Brain microvascular endothelial cell (primary cell): ENCODE measurements around the gene MOV10L1.

Experiments
- DNase-seq: peaks from one replicate; pipeline ENCODE4 v3.0.0-alpha.2; 2020
- H3K27ac ChIP-seq: fragments of 250-450 bp; sonication (Bioruptor Pico); 2 replicates; pipeline ENCODE4 v1.5.1; 2020; ENCODE audit warnings: mild to moderate bottlenecking, moderate library complexity
- H3K27me3 ChIP-seq: fragments of 250-450 bp; sonication (Bioruptor Pico); replicated peaks from 2 replicates; pipeline ENCODE4 v1.5.1; 2020; ENCODE audit warnings: mild to moderate bottlenecking
- H3K36me3 ChIP-seq: fragments of 250-450 bp; sonication (Bioruptor Pico); replicated peaks from 2 replicates; pipeline ENCODE4 v1.5.1; 2020; ENCODE audit warnings: mild to moderate bottlenecking
- H3K4me3 ChIP-seq: 2 replicates; pipeline ENCODE4 v1.5.1; 2011; ENCODE audit warnings: low read depth, mild to moderate bottlenecking, control low read depth, low read length, moderate library complexity
- in situ Hi-C: cut with HindIII; loops from 2 replicates; pipeline ENCODE4 v1.10.0; 2017; ENCODE audit warnings: low sequenced_read_pairs, low pct_ligation_motif_present
- TF ChIP-seq, protein P1 (sequence below): IDR thresholded peaks from 2 replicates; pipeline ENCODE4 v1.5.1; 2011; ENCODE audit warnings: low read depth, mild to moderate bottlenecking, moderate library complexity, low read length, control low read depth, inconsistent platforms; ENCODE audit errors: missing control alignments

MOV10L1 gene

GRCh38 chr22:50080077-50080465 lies 9.7 kb upstream of the MOV10L1 start:
- Histone ChIP-seq H3K27me3 (peaks cover 4% of the 10 kb centered on the region), H3K36me3 (no peaks in the 10 kb centered on the region), H3K27ac (no peak overlapping the region), H3K4me3 (no peak overlapping the region)
- in situ Hi-C loops, result no loop called here
- TF ChIP-seq, protein P1, sequence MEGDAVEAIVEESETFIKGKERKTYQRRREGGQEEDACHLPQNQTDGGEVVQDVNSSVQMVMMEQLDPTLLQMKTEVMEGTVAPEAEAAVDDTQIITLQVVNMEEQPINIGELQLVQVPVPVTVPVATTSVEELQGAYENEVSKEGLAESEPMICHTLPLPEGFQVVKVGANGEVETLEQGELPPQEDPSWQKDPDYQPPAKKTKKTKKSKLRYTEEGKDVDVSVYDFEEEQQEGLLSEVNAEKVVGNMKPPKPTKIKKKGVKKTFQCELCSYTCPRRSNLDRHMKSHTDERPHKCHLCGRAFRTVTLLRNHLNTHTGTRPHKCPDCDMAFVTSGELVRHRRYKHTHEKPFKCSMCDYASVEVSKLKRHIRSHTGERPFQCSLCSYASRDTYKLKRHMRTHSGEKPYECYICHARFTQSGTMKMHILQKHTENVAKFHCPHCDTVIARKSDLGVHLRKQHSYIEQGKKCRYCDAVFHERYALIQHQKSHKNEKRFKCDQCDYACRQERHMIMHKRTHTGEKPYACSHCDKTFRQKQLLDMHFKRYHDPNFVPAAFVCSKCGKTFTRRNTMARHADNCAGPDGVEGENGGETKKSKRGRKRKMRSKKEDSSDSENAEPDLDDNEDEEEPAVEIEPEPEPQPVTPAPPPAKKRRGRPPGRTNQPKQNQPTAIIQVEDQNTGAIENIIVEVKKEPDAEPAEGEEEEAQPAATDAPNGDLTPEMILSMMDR, result no peak
- DNase-seq, result no peak

DNA sequence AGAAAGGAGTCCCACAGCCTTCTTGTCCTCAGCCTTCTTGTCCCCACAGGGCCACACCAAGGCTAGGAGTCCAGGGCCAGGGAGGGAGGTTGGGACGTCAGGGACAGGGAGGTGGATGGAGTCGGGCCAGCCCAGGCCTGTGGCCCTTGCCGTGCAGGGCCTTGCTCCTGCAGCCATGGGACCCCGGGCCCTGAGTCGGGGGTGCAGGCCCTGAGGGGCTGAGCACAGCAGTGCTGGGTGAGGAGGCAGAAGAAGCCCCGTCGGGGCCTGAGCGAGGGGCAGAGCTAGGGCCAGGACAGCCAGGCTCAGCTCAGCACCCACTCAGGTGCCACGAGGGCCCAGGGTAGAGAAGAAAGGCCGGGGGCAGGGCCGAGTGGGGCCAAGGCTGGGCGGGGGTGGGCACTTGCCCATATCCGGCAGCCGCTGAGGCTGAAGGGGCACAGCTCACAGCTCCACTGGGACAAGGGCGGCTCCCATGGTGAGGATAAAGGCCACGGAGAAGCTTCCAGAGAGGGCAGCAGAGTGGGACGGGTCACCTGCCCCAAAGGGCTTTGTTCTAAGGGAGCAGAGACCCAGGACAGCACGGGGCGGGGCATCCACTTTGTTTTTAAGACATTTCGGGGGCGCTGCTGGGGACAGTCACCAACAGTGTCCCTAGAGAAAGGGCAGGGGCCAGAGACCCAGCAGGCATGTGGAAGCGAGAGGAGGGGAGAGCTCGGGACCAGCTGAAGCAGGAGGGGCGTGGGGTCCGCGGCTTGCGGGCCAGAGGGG lies 8.2 kb upstream of the MOV10L1 start:
- TF ChIP-seq, protein P1, result no peak
- H3K27ac ChIP-seq, result no peak overlapping the region
- H3K4me3 ChIP-seq, result no peak overlapping the region
- peaks cover 4% of the 10 kb centered on the region for H3K27me3 ChIP-seq
- in situ Hi-C loops, result no loop called here
- no peaks in the 10 kb centered on the region for H3K36me3 ChIP-seq
- DNase-seq, result no peak

GRCh38 chr22:50082197-50082715 lies 7.5 kb upstream of the MOV10L1 start:
- Histone ChIP-seq H3K36me3 (no peaks in the 10 kb centered on the region), H3K4me3 (no peak overlapping the region), H3K27me3 (peaks cover 4% of the 10 kb centered on the region), H3K27ac (no peak overlapping the region)
- in situ Hi-C loops, result no loop called here
- no peak for DNase-seq
- TF ChIP-seq, protein P1, result no peak

DNA sequence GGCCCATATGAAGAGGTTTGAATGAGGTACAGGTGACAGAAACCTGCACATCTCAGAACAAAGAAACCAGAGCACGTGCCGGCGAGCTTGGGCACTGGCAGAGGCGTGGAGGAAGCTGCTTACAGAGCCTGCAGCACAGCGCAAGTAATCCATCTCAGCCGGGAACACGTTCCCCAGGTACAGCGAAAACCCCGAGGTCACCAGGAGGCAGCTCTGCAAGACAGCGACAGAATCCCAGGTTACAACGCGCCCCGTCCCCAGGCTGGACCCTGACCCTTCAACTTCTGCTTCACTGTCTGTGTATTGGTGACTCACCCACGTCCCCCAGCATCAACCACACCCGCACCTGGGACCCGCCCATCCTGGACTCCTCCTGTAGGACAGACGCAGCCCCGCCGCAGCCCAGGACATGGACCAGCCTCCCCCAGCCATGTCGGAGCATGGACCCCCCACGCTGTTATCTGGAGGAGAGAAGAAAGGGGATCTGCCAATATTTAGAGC lies 6.8 kb upstream of the MOV10L1 start:
- in situ Hi-C loops, result no loop called here
- Histone ChIP-seq H3K4me3 (no peak overlapping the region), H3K36me3 (no peaks in the 10 kb centered on the region), H3K27ac (no peak overlapping the region), H3K27me3 (peaks cover 4% of the 10 kb centered on the region)
- TF ChIP-seq, protein P1, result no peak
- DNase-seq, result no peak

GRCh38 chr22:50083462-50084079 lies 6.2 kb upstream of the MOV10L1 start:
- Histone ChIP-seq H3K4me3 (no peak overlapping the region), H3K36me3 (no peaks in the 10 kb centered on the region), H3K27ac (no peak overlapping the region), H3K27me3 (peaks cover 4% of the 10 kb centered on the region)
- TF ChIP-seq, protein P1, result no peak
- in situ Hi-C loops, result no loop called here
- DNase-seq, result no peak
